ENCODE data around the gene ANKRD23.

ANKRD23 gene

GRCh38 chr2:96859099-96859649 is 15.4 kb upstream of the ANKRD23 start:
- no peak for TF ChIP-seq CTCF (IDR thresholded peaks at IDR 0.05; ENCODE audit: extremely low read depth, missing control alignments)
- no peak for DNase-seq (ENCODE audit: low spot score)

GRCh38 chr2:96857667-96858372 is 14.0 kb upstream of the ANKRD23 start, which contains the start of gene ANKRD39:
Gene ANKRD39 (minus strand): TSS chr2:96858016. CDS start chr2:96857987, 29 bp downstream.
- TF ChIP-seq CTCF (IDR thresholded peaks at IDR 0.05; ENCODE audit: extremely low read depth, missing control alignments): peak; percentile 92
- DNase-seq (ENCODE audit: low spot score): peak; percentile 100

- no peak for DNase-seq (ENCODE audit: low spot score)
- no peak for TF ChIP-seq CTCF (IDR thresholded peaks at IDR 0.05; ENCODE audit: extremely low read depth, missing control alignments)
These were observed 13.2 kb upstream of the ANKRD23 start for GRCh38 chr2:96856776-96857666.

GRCh38 chr2:96853321-96853720 is 9.5 kb upstream of the ANKRD23 start:
- TF ChIP-seq CTCF (IDR thresholded peaks at IDR 0.05; ENCODE audit: extremely low read depth, missing control alignments): no peak
- DNase-seq (ENCODE audit: low spot score): no peak

GRCh38 chr2:96852667-96853066 is 8.8 kb upstream of the ANKRD23 start:
- TF ChIP-seq CTCF (IDR thresholded peaks at IDR 0.05; ENCODE audit: extremely low read depth, missing control alignments): no peak
- no peak for DNase-seq (ENCODE audit: low spot score)

GRCh38 chr2:96848264-96848663 is 4.4 kb upstream of the ANKRD23 start:
- TF ChIP-seq CTCF (IDR thresholded peaks at IDR 0.05; ENCODE audit: extremely low read depth, missing control alignments): no peak

GRCh38 chr2:96847586-96847985 is 3.8 kb upstream of the ANKRD23 start:
- no peak for TF ChIP-seq CTCF (IDR thresholded peaks at IDR 0.05; ENCODE audit: extremely low read depth, missing control alignments)
- DNase-seq (ENCODE audit: low spot score): no peak

More at GRCh38 chr2:96848264-96848663, 4.4 kb upstream of the ANKRD23 start:
- DNase-seq (ENCODE audit: low spot score): no peak

Data from GM20000 (cell line).